WTC11 (cell line): ENCODE results near the gene AHRR.

Experiments used
- CTCF ChIP-seq: fragments of 200-600 bp; IDR thresholded peaks from 2 replicates; pipeline ENCODE4 v1.8.0; 2022; ENCODE audit warnings: antibody characterized with exemption
- MAX ChIP-seq: sonication (generic); formaldehyde crosslinking; IDR thresholded peaks from 2 replicates; pipeline ENCODE4 v1.8.0; 2022; ENCODE audit warnings: mild to moderate bottlenecking, missing genetic modification reagents
- MYBL2 ChIP-seq: sonication (generic); formaldehyde crosslinking; IDR thresholded peaks from 2 replicates; pipeline ENCODE4 v1.8.1; 2023; ENCODE audit warnings: mild to moderate bottlenecking, moderate library complexity, missing genetic modification reagents
- NFYB ChIP-seq: sonication (generic); formaldehyde crosslinking; conservative IDR thresholded peaks from 2 replicates; pipeline ENCODE4 v1.8.0; 2022; ENCODE audit warnings: low read depth, missing genetic modification reagents
- NR1H2 ChIP-seq: sonication (generic); formaldehyde crosslinking; IDR thresholded peaks from 2 replicates; pipeline ENCODE4 v1.9.0; 2021; ENCODE audit warnings: mild to moderate bottlenecking, moderate library complexity, missing genetic modification reagents
- ZNF281 ChIP-seq: sonication (generic); formaldehyde crosslinking; IDR thresholded peaks from 2 replicates; pipeline ENCODE4 v1.8.0; 2023; ENCODE audit warnings: mild to moderate bottlenecking, missing genetic modification reagents

GRCh38 chr5:438481-438981 is 117.0 kb downstream of the AHRR start:
- TF ChIP-seq MYBL2 (CRISPR knock-in tag) (no peak), MAX (CRISPR knock-in tag) (no peak), CTCF (no peak), ZNF281 (CRISPR knock-in tag) (no peak), NFYB (CRISPR knock-in tag) (no peak), NR1H2 (CRISPR knock-in tag) (no peak)
